ENCODE results near the gene SLC33A1. TPM values are rescaled to one million over a fixed set of nuclear protein-coding genes. Genes with fewer than 3 reads are reported as not detected.
"Not testable (repeated sequence)": the region's sequence is repeated elsewhere in the genome, so short reads cannot be mapped to it uniquely, and the experiment has no call there.

SLC33A1 gene
- total RNA-seq, 1 donor from 2014 or later, result 27.0 TPM

DNA sequence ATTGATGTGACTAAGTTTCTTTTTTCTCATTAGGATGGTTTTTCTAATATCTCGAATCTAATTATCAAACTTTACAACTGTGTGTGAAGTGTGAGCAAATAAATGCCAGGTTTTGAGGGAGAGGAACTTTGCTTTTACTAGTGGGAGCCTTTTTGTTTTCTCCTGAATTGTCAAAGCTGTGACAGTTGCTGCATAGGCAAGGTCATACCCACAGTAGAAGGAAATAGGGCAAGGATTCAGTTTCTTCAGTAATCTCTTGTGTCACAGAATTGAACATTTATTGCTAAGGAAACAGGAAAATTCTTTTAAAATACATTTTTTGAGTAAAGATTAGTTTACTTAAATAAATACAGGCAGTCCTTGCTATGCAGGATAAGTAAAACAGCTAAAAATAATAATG lies 35.7 kb upstream of the SLC33A1 start:
- Histone ChIP-seq H3K27ac (no peak overlapping the region), H3K27me3 (no peaks in the 10 kb centered on the region), H3K9me3 (no peaks in the 10 kb centered on the region), H3K36me3 (peaks cover 0 to 17% of the 10 kb centered on the region in 2 donors), H3K4me3 (no peak overlapping the region), H3K4me1 (peaks cover 26% of the 10 kb centered on the region)
- intact Hi-C loops (cut with DNase I), result no loop called here
- DNase-seq (ENCODE audit: extremely low spot score in 2 of 2), result no peak
- TF ChIP-seq POLR2AphosphoS5 (IDR thresholded peaks at IDR 0.05; ENCODE audit: insufficient read depth in 1 of 2, low read depth in 1 of 2) (no peak), CTCF (IDR thresholded peaks at IDR 0.05) (no peak), POLR2A (IDR thresholded peaks at IDR 0.05) (no peak)

DNA sequence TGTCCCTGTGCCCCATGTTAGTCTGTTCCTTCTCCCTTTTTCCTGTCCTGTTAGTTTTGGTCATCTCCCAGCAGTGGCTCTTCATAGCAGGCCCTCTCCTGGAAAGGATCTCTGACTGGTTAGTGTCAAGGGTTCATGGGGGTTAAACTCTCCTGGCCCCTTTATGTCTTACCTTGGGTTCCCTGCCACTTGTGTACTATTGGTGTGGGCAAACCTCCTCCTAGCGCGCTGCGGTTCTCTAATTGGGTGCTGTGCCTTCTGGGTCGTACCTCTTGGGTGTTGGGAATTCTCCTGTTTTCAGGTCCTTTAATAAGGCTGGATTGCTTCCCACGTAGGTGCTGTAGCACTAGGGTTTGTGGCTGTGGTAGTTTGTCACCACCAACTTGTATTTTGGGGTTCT lies 35.0 kb upstream of the SLC33A1 start:
- Histone ChIP-seq H3K4me1 (peaks cover 26% of the 10 kb centered on the region), H3K4me3 (no peak overlapping the region), H3K36me3 (peaks cover 0 to 10% of the 10 kb centered on the region in 2 donors), H3K27ac (no peak overlapping the region), H3K27me3 (no peaks in the 10 kb centered on the region), H3K9me3 (no peaks in the 10 kb centered on the region)
- DNase-seq (ENCODE audit: extremely low spot score in 2 of 2), result no peak
- intact Hi-C loops (cut with DNase I), result no loop called here
- TF ChIP-seq POLR2A (IDR thresholded peaks at IDR 0.05) (no peak), POLR2AphosphoS5 (IDR thresholded peaks at IDR 0.05; ENCODE audit: insufficient read depth in 1 of 2, low read depth in 1 of 2) (no peak), CTCF (IDR thresholded peaks at IDR 0.05) (no peak)

GRCh38 chr3:155886915-155887314 lies 32.7 kb upstream of the SLC33A1 start:
- no peaks in the 10 kb centered on the region for H3K9me3 ChIP-seq
- H3K4me1 ChIP-seq, result peaks cover 30% of the 10 kb centered on the region
- H3K36me3 ChIP-seq, result no peaks in the 10 kb centered on the region
- intact Hi-C loops (cut with DNase I), result no loop called here
- DNase-seq (ENCODE audit: extremely low spot score in 2 of 2), result no peak
- no peak for TF ChIP-seq POLR2A (IDR thresholded peaks at IDR 0.05)
- no peak for TF ChIP-seq CTCF (IDR thresholded peaks at IDR 0.05)
- no peak for TF ChIP-seq POLR2AphosphoS5 (IDR thresholded peaks at IDR 0.05; ENCODE audit: insufficient read depth in 1 of 2, low read depth in 1 of 2)
- no peak overlapping the region for H3K4me3 ChIP-seq
- no peaks in the 10 kb centered on the region for H3K27me3 ChIP-seq
- H3K27ac ChIP-seq, result no peak overlapping the region

- H3K4me3 ChIP-seq; H3K27me3 ChIP-seq; H3K27ac ChIP-seq; H3K36me3 ChIP-seq; H3K9me3 ChIP-seq; DNase-seq (ENCODE audit: extremely low spot score in 2 of 2); intact Hi-C loops (cut with DNase I): not testable (repeated sequence)
- peaks cover 34% of the 10 kb centered on the region for H3K4me1 ChIP-seq
These were observed 32.1 kb upstream of the SLC33A1 start for GRCh38 chr3:155886348-155886747.

- H3K27ac ChIP-seq, result no peak overlapping the region
- H3K27me3 ChIP-seq, result no peaks in the 10 kb centered on the region
- H3K4me1 ChIP-seq, result peaks cover 24% of the 10 kb centered on the region
- no peaks in the 10 kb centered on the region for H3K36me3 ChIP-seq
- DNase-seq (ENCODE audit: extremely low spot score in 2 of 2), result no peak
- H3K4me3 ChIP-seq, result no peak overlapping the region
- intact Hi-C loops (cut with DNase I), result no loop called here
- H3K9me3 ChIP-seq, result no peaks in the 10 kb centered on the region
- TF ChIP-seq POLR2AphosphoS5 (IDR thresholded peaks at IDR 0.05; ENCODE audit: insufficient read depth in 1 of 2, low read depth in 1 of 2), result no peak
- no peak for TF ChIP-seq CTCF (IDR thresholded peaks at IDR 0.05)
- no peak for TF ChIP-seq POLR2A (IDR thresholded peaks at IDR 0.05)
These were observed 31.1 kb upstream of the SLC33A1 start for GRCh38 chr3:155885292-155885691.

DNA sequence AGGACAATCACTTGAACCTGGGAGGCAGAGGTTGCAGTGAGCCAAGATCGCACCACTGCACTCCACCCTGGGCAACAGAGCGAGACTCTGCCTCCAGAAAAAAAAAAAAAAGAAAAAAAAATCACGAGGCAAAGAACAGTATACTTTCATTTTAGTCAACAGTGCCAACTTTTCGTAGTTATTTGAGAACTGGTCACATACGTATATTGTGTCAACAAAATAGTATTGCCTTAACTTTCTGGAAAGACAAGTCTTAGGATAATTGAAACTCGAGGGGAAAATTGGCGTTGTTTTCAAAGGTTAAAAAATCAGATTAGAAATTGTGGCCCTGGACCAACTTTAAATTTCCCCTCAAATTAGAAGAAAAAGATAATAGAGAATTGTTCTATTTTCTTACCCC lies 30.1 kb upstream of the SLC33A1 start:
- H3K36me3 ChIP-seq, result no peaks in the 10 kb centered on the region
- H3K9me3 ChIP-seq, result no peaks in the 10 kb centered on the region
- no peaks in the 10 kb centered on the region for H3K27me3 ChIP-seq
- H3K4me3 ChIP-seq, result no peak overlapping the region
- H3K4me1 ChIP-seq, result peaks cover 14% of the 10 kb centered on the region
- intact Hi-C loops (cut with DNase I), result no loop called here
- no peak for DNase-seq (ENCODE audit: extremely low spot score in 2 of 2)
- TF ChIP-seq POLR2A (IDR thresholded peaks at IDR 0.05), result no peak
- TF ChIP-seq POLR2AphosphoS5 (IDR thresholded peaks at IDR 0.05; ENCODE audit: insufficient read depth in 1 of 2, low read depth in 1 of 2), result no peak
- no peak overlapping the region for H3K27ac ChIP-seq

Measured in vagina (tissue), 2 donors.